ENCODE data around the gene SAMD4B. TPM values are rescaled to one million over a fixed set of nuclear protein-coding genes. Genes with fewer than 3 reads are reported as not detected.

SAMD4B gene
- 10 to 100 TPM; 52.0 to 84.6 (median 65.6) TPM for total RNA-seq
- 10 to 100 TPM in 1 of 2 donors, 1 to 10 TPM in 1; 7.3 to 19.7 TPM for polyA plus RNA-seq
- 51.6 reads per million, percentile 72 among the genes with 10 or more reads in this experiment for total RNA-seq

GRCh38 chr19:39341719-39342604 is at the start of gene SAMD4B:
Gene SAMD4B (plus strand): TSS chr19:39342421. CDS start chr19:39356894, 14,473 bp downstream.
- no peaks in the 10 kb centered on the region for H3K27me3 ChIP-seq (ENCODE audit: control insufficient read depth in 2 of 2, insufficient read depth in 2 of 2, low read length in 2 of 2)
- POLR2A ChIA-PET, result interaction anchor here (0.6 to 3.6 kb wide), 14 partner anchors 9 to 1921 kb away, joined by 3 to 23 read pairs (median 4); partner anchors contain the start of genes EIF3K, MED29, PAF1 and PLEKHG2
- Mint-ChIP-seq H3K27ac (peak within 1 kb of the TSS; percentile 90 to 97 (median 96)), H3K4me1 (peaks cover 64 to 77% (median 73%) of the 10 kb centered on the region in 7 donors), H3K9me3 (peaks cover 0 to 1% (median 0%) of the 10 kb centered on the region in 11 donors), H3K36me3 (peaks cover 0 to 21% (median 0%) of the 10 kb centered on the region in 5 donors), H3K27me3 (no peaks in the 10 kb centered on the region), H3K4me3 (peak within 1 kb of the TSS; percentile 90 to 100 (median 97))
- H3K4me3 ChIP-seq (ENCODE audit: low read length), result peak within 1 kb of the TSS; percentile 95
- ATAC-seq, result peak; percentile 93
- peak; percentile 97 to 100 (median 99) for DNase-seq
- CTCF ChIA-PET, result interaction anchor here (0.8 to 1.1 kb wide), 4 partner anchors 9 to 93 kb away, joined by 3 read pairs; partner anchors contain the start of genes PLEKHG2 and RPS16
- no peaks in the 10 kb centered on the region for H3K9me3 ChIP-seq (ENCODE audit: control insufficient read depth in 2 of 3, low read length in 3 of 3)
- peak within 1 kb of the TSS; percentile 84 for H3K27ac ChIP-seq (ENCODE audit: low read depth, low read length)
- intact Hi-C loops (cut with micrococcal nuclease), result loop anchor here (1.0 to 10.0 kb wide), 21 partner anchors 9 to 1920 kb away; partner anchors contain the start of genes EID2B (in 2 of the 2), MED29 (in 2 of the 2), PAF1 (in 2 of the 2) and PLEKHG2 (in 2 of the 2)
- peaks cover 23 to 42% of the 10 kb centered on the region in 2 donors for H3K4me1 ChIP-seq (ENCODE audit: control insufficient read depth in 2 of 2, insufficient read depth in 2 of 2, low read length in 2 of 2)
- H3K36me3 ChIP-seq (ENCODE audit: control insufficient read depth in 2 of 3, insufficient read depth in 3 of 3, low read length in 3 of 3), result peaks cover 0 to 5% (median 0%) of the 10 kb centered on the region in 3 experiments

GRCh38 chr19:39293394-39293793 is 48.8 kb upstream of the SAMD4B start:
- Histone ChIP-seq H3K27me3 (ENCODE audit: control insufficient read depth in 2 of 2, insufficient read depth in 2 of 2, low read length in 2 of 2) (no peaks in the 10 kb centered on the region), H3K27ac (ENCODE audit: low read depth, low read length) (no peak overlapping the region), H3K36me3 (ENCODE audit: control insufficient read depth in 2 of 3, insufficient read depth in 3 of 3, low read length in 3 of 3) (no peaks in the 10 kb centered on the region), H3K4me1 (ENCODE audit: control insufficient read depth in 2 of 2, insufficient read depth in 2 of 2, low read length in 2 of 2) (peaks cover 0 to 8% of the 10 kb centered on the region in 2 donors), H3K9me3 (ENCODE audit: control insufficient read depth in 2 of 3, low read length in 3 of 3) (no peaks in the 10 kb centered on the region), H3K4me3 (ENCODE audit: low read length) (no peak overlapping the region)
- H3K9me3 Mint-ChIP-seq, result peaks cover 0 to 3% (median 0%) of the 10 kb centered on the region in 11 donors
- intact Hi-C loops (cut with micrococcal nuclease), result no loop called here
- no peak for DNase-seq
- no peak for ATAC-seq
- H3K4me1 Mint-ChIP-seq, result peaks cover 0 to 21% (median 3%) of the 10 kb centered on the region in 7 donors
- H3K27ac Mint-ChIP-seq, result no peak overlapping the region
- H3K27me3 Mint-ChIP-seq, result peaks cover 0 to 24% (median 6%) of the 10 kb centered on the region in 5 donors
- no peaks in the 10 kb centered on the region for H3K36me3 Mint-ChIP-seq
- CTCF ChIA-PET, result no interaction called here
- no peak overlapping the region for H3K4me3 Mint-ChIP-seq
- POLR2A ChIA-PET, result no interaction called here

- H3K9me3 ChIP-seq (ENCODE audit: control insufficient read depth in 2 of 3, low read length in 3 of 3), result no peaks in the 10 kb centered on the region
- peaks cover 0 to 30% (median 7%) of the 10 kb centered on the region in 7 donors for H3K4me1 Mint-ChIP-seq
- H3K9me3 Mint-ChIP-seq, result no peaks in the 10 kb centered on the region
- no peak within 1 kb of the TSS for H3K27ac ChIP-seq (ENCODE audit: low read depth, low read length)
- ATAC-seq (no peak), DNase-seq (no peak)
- no peaks in the 10 kb centered on the region for H3K36me3 Mint-ChIP-seq
- H3K4me3 ChIP-seq (ENCODE audit: low read length), result no peak within 1 kb of the TSS
- peak within 1 kb of the TSS in 2 of 9 donors; percentile 13 to 47 for H3K27ac Mint-ChIP-seq
- H3K36me3 ChIP-seq (ENCODE audit: control insufficient read depth in 2 of 3, insufficient read depth in 3 of 3, low read length in 3 of 3), result no peaks in the 10 kb centered on the region
- H3K4me1 ChIP-seq (ENCODE audit: control insufficient read depth in 2 of 2, insufficient read depth in 2 of 2, low read length in 2 of 2), result peaks cover 0 to 13% of the 10 kb centered on the region in 2 donors
- CTCF ChIA-PET, result no interaction called here
- peaks cover 0 to 8% (median 4%) of the 10 kb centered on the region in 5 donors for H3K27me3 Mint-ChIP-seq
- H3K27me3 ChIP-seq (ENCODE audit: control insufficient read depth in 2 of 2, insufficient read depth in 2 of 2, low read length in 2 of 2), result no peaks in the 10 kb centered on the region
- H3K4me3 Mint-ChIP-seq, result no peak within 1 kb of the TSS
- intact Hi-C loops (cut with micrococcal nuclease), result no loop called here
- POLR2A ChIA-PET, result no interaction called here
These were observed 46.1 kb upstream of the SAMD4B start, which contains the start of gene IFNL1 for GRCh38 chr19:39296055-39296645. Gene IFNL1 (plus strand): TSS chr19:39296407. CDS start chr19:39296422, 15 bp downstream.

GRCh38 chr19:39296906-39297305 is 45.3 kb upstream of the SAMD4B start:
- Mint-ChIP-seq H3K9me3 (no peaks in the 10 kb centered on the region), H3K4me1 (peaks cover 0 to 30% (median 7%) of the 10 kb centered on the region in 7 donors), H3K4me3 (no peak overlapping the region), H3K27me3 (peaks cover 0 to 6% (median 3%) of the 10 kb centered on the region in 5 donors), H3K27ac (peak overlapping the region in 2 of 9 donors; percentile 13 to 47), H3K36me3 (no peaks in the 10 kb centered on the region)
- ATAC-seq, result no peak
- ChIA-PET CTCF (interaction anchor here (0.6 kb wide), 1 partner anchor 225 kb away, joined by 3 read pairs; no protein-coding TSS in a partner anchor), POLR2A (no interaction called here)
- Histone ChIP-seq H3K27me3 (ENCODE audit: control insufficient read depth in 2 of 2, insufficient read depth in 2 of 2, low read length in 2 of 2) (no peaks in the 10 kb centered on the region), H3K36me3 (ENCODE audit: control insufficient read depth in 2 of 3, insufficient read depth in 3 of 3, low read length in 3 of 3) (no peaks in the 10 kb centered on the region), H3K4me1 (ENCODE audit: control insufficient read depth in 2 of 2, insufficient read depth in 2 of 2, low read length in 2 of 2) (peaks cover 0 to 13% of the 10 kb centered on the region in 2 donors), H3K4me3 (ENCODE audit: low read length) (no peak overlapping the region), H3K27ac (ENCODE audit: low read depth, low read length) (no peak overlapping the region), H3K9me3 (ENCODE audit: control insufficient read depth in 2 of 3, low read length in 3 of 3) (no peaks in the 10 kb centered on the region)
- no peak for DNase-seq
- intact Hi-C loops (cut with micrococcal nuclease), result no loop called here

GRCh38 chr19:39297931-39298634 is 44.1 kb upstream of the SAMD4B start:
- intact Hi-C loops (cut with micrococcal nuclease), result no loop called here
- H3K4me1 Mint-ChIP-seq, result peaks cover 0 to 30% (median 7%) of the 10 kb centered on the region in 7 donors
- H3K4me3 Mint-ChIP-seq, result peak overlapping the region in 2 of 10 donors; percentile 6 to 62
- ATAC-seq (peak; percentile 90), DNase-seq (peak in 2 of 9 donors; percentile 30 to 51)
- H3K27ac Mint-ChIP-seq, result peak overlapping the region in 1 of 9 donors; percentile 77
- H3K9me3 ChIP-seq (ENCODE audit: control insufficient read depth in 2 of 3, low read length in 3 of 3), result no peaks in the 10 kb centered on the region
- CTCF ChIA-PET, result no interaction called here
- H3K27ac ChIP-seq (ENCODE audit: low read depth, low read length), result no peak overlapping the region
- peak overlapping the region; percentile 3 for H3K4me3 ChIP-seq (ENCODE audit: low read length)
- H3K27me3 ChIP-seq (ENCODE audit: control insufficient read depth in 2 of 2, insufficient read depth in 2 of 2, low read length in 2 of 2), result no peaks in the 10 kb centered on the region
- H3K36me3 ChIP-seq (ENCODE audit: control insufficient read depth in 2 of 3, insufficient read depth in 3 of 3, low read length in 3 of 3), result no peaks in the 10 kb centered on the region
- no peaks in the 10 kb centered on the region for H3K36me3 Mint-ChIP-seq
- peaks cover 0 to 13% of the 10 kb centered on the region in 2 donors for H3K4me1 ChIP-seq (ENCODE audit: control insufficient read depth in 2 of 2, insufficient read depth in 2 of 2, low read length in 2 of 2)
- peaks cover 0 to 5% (median 2%) of the 10 kb centered on the region in 5 donors for H3K27me3 Mint-ChIP-seq
- no peaks in the 10 kb centered on the region for H3K9me3 Mint-ChIP-seq
- POLR2A ChIA-PET, result no interaction called here

GRCh38 chr19:39299404-39299803 is 42.8 kb upstream of the SAMD4B start:
- Mint-ChIP-seq H3K9me3 (no peaks in the 10 kb centered on the region), H3K4me1 (peaks cover 0 to 30% (median 7%) of the 10 kb centered on the region in 7 donors), H3K4me3 (no peak overlapping the region), H3K36me3 (no peaks in the 10 kb centered on the region), H3K27me3 (peaks cover 0 to 4% (median 2%) of the 10 kb centered on the region in 5 donors), H3K27ac (peak overlapping the region in 1 of 9 donors; percentile 29)
- Histone ChIP-seq H3K27ac (ENCODE audit: low read depth, low read length) (no peak overlapping the region), H3K27me3 (ENCODE audit: control insufficient read depth in 2 of 2, insufficient read depth in 2 of 2, low read length in 2 of 2) (no peaks in the 10 kb centered on the region), H3K9me3 (ENCODE audit: control insufficient read depth in 2 of 3, low read length in 3 of 3) (no peaks in the 10 kb centered on the region), H3K4me3 (ENCODE audit: low read length) (no peak overlapping the region), H3K4me1 (ENCODE audit: control insufficient read depth in 2 of 2, insufficient read depth in 2 of 2, low read length in 2 of 2) (peaks cover 0 to 13% of the 10 kb centered on the region in 2 donors), H3K36me3 (ENCODE audit: control insufficient read depth in 2 of 3, insufficient read depth in 3 of 3, low read length in 3 of 3) (no peaks in the 10 kb centered on the region)
- ChIA-PET POLR2A (interaction anchor here (0.5 kb wide), 1 partner anchor 176 kb away, joined by 4 read pairs; no protein-coding TSS in a partner anchor), CTCF (no interaction called here)
- DNase-seq (no peak), ATAC-seq (peak; percentile 21)
- intact Hi-C loops (cut with micrococcal nuclease), result no loop called here

Data from naive thymus-derived CD4-positive, alpha-beta T cell (primary cell).